ENCODE data around the gene PRKCB.

DNA sequence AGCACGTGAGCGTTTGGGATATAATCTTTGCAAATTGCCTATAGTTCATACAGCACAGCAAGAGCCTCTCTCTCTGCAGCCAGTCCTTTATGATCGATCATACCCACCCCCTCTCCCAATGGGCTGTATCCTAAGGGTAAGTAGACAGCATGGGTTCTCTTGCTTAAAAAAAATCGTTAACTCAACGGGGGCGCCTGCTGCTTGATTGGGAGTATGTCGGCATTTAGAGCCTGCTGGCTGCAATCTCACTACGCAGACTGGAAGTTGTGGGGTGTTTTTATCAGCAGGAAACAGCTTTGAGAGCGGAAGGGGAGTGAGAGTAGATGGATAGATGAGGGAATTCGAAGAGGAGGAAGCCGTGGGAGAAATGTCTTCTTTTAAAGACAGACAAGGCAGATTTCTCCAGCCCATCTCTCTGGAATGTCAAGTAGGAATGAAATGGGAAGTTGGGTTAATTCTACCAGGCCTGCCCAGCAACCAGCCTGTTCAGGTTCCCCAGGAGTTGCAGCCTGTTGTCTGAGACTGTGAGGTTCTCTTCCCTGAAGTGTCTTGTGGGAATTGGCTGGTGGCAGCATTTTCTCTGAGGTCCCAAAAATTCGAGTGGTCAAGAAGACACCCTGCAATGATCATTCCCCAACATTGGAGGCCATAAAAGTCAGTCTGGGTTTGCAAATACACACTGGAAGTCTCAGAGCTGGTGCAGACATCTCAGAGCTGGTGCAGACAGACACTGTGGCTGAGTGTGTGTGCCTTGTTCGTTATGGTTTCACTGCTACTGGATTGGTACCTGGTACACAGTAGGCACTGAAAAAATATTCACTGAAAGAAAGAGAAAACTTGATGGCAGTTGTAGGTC lies 65.6 kb downstream of the PRKCB start:
- TF ChIP-seq, protein P1, sequence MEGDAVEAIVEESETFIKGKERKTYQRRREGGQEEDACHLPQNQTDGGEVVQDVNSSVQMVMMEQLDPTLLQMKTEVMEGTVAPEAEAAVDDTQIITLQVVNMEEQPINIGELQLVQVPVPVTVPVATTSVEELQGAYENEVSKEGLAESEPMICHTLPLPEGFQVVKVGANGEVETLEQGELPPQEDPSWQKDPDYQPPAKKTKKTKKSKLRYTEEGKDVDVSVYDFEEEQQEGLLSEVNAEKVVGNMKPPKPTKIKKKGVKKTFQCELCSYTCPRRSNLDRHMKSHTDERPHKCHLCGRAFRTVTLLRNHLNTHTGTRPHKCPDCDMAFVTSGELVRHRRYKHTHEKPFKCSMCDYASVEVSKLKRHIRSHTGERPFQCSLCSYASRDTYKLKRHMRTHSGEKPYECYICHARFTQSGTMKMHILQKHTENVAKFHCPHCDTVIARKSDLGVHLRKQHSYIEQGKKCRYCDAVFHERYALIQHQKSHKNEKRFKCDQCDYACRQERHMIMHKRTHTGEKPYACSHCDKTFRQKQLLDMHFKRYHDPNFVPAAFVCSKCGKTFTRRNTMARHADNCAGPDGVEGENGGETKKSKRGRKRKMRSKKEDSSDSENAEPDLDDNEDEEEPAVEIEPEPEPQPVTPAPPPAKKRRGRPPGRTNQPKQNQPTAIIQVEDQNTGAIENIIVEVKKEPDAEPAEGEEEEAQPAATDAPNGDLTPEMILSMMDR (IDR thresholded peaks at IDR 0.05), result no peak
- TF ChIP-seq POLR2A (IDR thresholded peaks at IDR 0.05), result no peak
- no peak for TF ChIP-seq POLR2AphosphoS5 (IDR thresholded peaks at IDR 0.05)

All from upper lobe of left lung (tissue), 4 donors.